ENCODE measurements around the gene HOXB13. TPM values are rescaled to one million over a fixed set of nuclear protein-coding genes. Genes with fewer than 3 reads are reported as not detected.

Gene HOXB13
- total RNA-seq, 1 donor from 2014 or later: not detected

DNA sequence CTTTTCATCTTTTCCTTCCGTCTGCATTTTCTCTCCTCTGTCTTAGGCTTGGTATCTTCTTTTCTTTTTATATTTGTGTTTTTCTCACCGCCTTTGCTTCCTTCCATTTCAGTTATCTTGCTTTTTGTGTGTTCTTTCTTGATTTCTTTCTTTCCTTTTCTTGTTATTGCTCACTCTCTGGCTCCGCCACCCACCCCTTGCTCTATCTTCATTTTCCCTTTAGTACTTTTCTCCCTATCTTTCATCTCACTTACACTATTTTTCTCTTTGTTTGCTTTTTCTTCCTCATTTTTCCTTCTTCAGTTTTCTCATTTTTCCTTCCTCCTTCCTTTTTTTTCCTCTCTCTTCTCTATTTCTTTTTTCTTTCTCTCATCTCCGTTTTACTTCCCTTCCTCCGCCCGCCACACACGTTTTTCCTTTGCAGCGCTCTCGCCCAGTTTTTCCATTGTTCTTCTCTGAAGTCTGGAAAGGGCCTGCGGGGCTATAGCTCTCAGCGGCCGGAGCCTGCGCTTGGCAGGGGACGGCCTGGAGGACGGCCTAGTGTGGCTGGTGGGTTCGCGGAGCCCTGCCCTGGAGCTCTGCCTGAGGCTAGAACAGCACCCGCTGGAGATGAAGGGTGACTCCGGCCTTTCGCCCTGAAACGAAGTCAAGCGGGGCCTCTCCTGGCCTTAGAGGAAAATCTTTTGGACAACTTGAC is 5.2 kb upstream of the HOXB13 start:
- H3K4me1 Mint-ChIP-seq (ENCODE audit: low read depth): peaks cover 4% of the 10 kb centered on the region
- peaks cover 97% of the 10 kb centered on the region for H3K27me3 Mint-ChIP-seq
- H3K9me3 Mint-ChIP-seq (ENCODE audit: low read depth): no peaks in the 10 kb centered on the region
- H3K4me3 Mint-ChIP-seq (ENCODE audit: low read depth): no peak overlapping the region
- no peak for DNase-seq (ENCODE audit: low spot score, unreplicated experiment)
- H3K27ac Mint-ChIP-seq: no peak overlapping the region
- TF ChIP-seq CTCF (IDR thresholded peaks at IDR 0.05; ENCODE audit: unreplicated experiment): no peak
- H3K36me3 Mint-ChIP-seq (ENCODE audit: insufficient read depth): no peaks in the 10 kb centered on the region

GRCh38 chr17:48732688-48733629 is 4.4 kb upstream of the HOXB13 start:
- H3K27me3 Mint-ChIP-seq: peaks cover 97% of the 10 kb centered on the region
- no peak overlapping the region for H3K4me3 Mint-ChIP-seq (ENCODE audit: low read depth)
- no peaks in the 10 kb centered on the region for H3K9me3 Mint-ChIP-seq (ENCODE audit: low read depth)
- peaks cover 4% of the 10 kb centered on the region for H3K4me1 Mint-ChIP-seq (ENCODE audit: low read depth)
- H3K27ac Mint-ChIP-seq: peak overlapping the region; percentile 80
- no peaks in the 10 kb centered on the region for H3K36me3 Mint-ChIP-seq (ENCODE audit: insufficient read depth)
- TF ChIP-seq CTCF (IDR thresholded peaks at IDR 0.05; ENCODE audit: unreplicated experiment): no peak
- DNase-seq (ENCODE audit: low spot score, unreplicated experiment): no peak

GRCh38 chr17:48731355-48731754 is 2.8 kb upstream of the HOXB13 start:
- Mint-ChIP-seq H3K27me3 (peaks cover 97% of the 10 kb centered on the region), H3K4me3 (ENCODE audit: low read depth) (no peak overlapping the region), H3K4me1 (ENCODE audit: low read depth) (peaks cover 4% of the 10 kb centered on the region), H3K36me3 (ENCODE audit: insufficient read depth) (no peaks in the 10 kb centered on the region), H3K27ac (no peak overlapping the region), H3K9me3 (ENCODE audit: low read depth) (no peaks in the 10 kb centered on the region)
- no peak for TF ChIP-seq CTCF (IDR thresholded peaks at IDR 0.05; ENCODE audit: unreplicated experiment)
- DNase-seq (ENCODE audit: low spot score, unreplicated experiment): no peak

- H3K4me3 Mint-ChIP-seq (ENCODE audit: low read depth): no peak overlapping the region
- H3K27me3 Mint-ChIP-seq: peaks cover 97% of the 10 kb centered on the region
- no peaks in the 10 kb centered on the region for H3K36me3 Mint-ChIP-seq (ENCODE audit: insufficient read depth)
- no peak for DNase-seq (ENCODE audit: low spot score, unreplicated experiment)
- no peak for TF ChIP-seq CTCF (IDR thresholded peaks at IDR 0.05; ENCODE audit: unreplicated experiment)
- peaks cover 4% of the 10 kb centered on the region for H3K4me1 Mint-ChIP-seq (ENCODE audit: low read depth)
- no peak overlapping the region for H3K27ac Mint-ChIP-seq
- H3K9me3 Mint-ChIP-seq (ENCODE audit: low read depth): no peaks in the 10 kb centered on the region
These were observed 1.6 kb upstream of the HOXB13 start for GRCh38 chr17:48730240-48730550.

GRCh38 chr17:48729335-48730239 is 1.0 kb upstream of the HOXB13 start:
- Mint-ChIP-seq H3K9me3 (ENCODE audit: low read depth) (no peaks in the 10 kb centered on the region), H3K36me3 (ENCODE audit: insufficient read depth) (no peaks in the 10 kb centered on the region), H3K27ac (no peak overlapping the region), H3K27me3 (peaks cover 97% of the 10 kb centered on the region), H3K4me3 (ENCODE audit: low read depth) (no peak overlapping the region), H3K4me1 (ENCODE audit: low read depth) (peaks cover 4% of the 10 kb centered on the region)
- DNase-seq (ENCODE audit: low spot score, unreplicated experiment): no peak
- no peak for TF ChIP-seq CTCF (IDR thresholded peaks at IDR 0.05; ENCODE audit: unreplicated experiment)

Data from progenitor cell of endocrine pancreas (in vitro differentiated cells).